AG09319 (cell line): ENCODE measurements around the gene KIF27.
A peak's percentile ranks its signal among the peaks of the same experiment; 100 is the strongest.
"Not testable (repeated sequence)": the region's sequence is repeated elsewhere in the genome, so short reads cannot be mapped to it uniquely, and the experiment has no call there.

Experiments used
- DNase-seq: peaks from one replicate; pipeline ENCODE4 v3.0.0-alpha.2; 2010; ENCODE audit warnings: low read depth; ENCODE audit errors: extremely low read depth
- TF ChIP-seq, protein P1 (sequence below): IDR thresholded peaks from 2 replicates; pipeline ENCODE4 v1.5.1; 2011; ENCODE audit warnings: low read depth, mild to moderate bottlenecking, inconsistent platforms, low read length, moderate library complexity

The KIF27 gene

GRCh38 chr9:83837070-83837643 is 84.1 kb downstream of the KIF27 start:
- DNase-seq, result not testable (repeated sequence)

DNA sequence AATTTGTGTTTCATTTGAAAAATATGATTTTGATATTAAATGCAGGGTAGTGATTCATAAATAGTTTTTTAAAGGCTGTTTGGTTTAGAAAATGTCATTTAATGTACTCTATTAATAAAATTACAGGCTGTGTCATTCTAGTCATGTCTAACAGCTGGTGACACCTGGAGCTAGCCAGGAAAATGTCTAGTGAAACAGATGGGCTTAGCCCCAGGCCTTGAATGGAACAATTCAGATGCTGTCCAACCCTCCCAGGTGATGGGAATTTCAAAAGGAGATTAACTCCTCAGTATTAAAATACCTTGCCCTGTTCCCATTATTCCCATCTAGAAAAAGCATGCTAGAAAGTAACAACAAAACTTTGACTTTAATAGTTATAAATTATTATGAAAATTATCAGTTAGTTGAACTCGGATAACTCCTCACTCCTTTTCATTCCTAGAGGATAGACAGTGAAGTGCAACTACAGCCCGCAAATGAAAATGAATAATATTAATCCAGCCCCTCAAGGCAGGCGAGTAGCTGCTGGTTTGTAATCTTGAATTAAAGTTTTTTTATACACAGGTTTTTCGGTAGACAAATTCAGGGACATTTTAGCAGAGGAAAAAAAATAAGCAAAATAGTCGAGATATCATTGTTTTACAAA is 90.7 kb downstream of the KIF27 start:
- not testable (repeated sequence) for DNase-seq

- DNase-seq, result not testable (repeated sequence)
Observed at GRCh38 chr9:83824986-83825623, 96.1 kb downstream of the KIF27 start.

DNA sequence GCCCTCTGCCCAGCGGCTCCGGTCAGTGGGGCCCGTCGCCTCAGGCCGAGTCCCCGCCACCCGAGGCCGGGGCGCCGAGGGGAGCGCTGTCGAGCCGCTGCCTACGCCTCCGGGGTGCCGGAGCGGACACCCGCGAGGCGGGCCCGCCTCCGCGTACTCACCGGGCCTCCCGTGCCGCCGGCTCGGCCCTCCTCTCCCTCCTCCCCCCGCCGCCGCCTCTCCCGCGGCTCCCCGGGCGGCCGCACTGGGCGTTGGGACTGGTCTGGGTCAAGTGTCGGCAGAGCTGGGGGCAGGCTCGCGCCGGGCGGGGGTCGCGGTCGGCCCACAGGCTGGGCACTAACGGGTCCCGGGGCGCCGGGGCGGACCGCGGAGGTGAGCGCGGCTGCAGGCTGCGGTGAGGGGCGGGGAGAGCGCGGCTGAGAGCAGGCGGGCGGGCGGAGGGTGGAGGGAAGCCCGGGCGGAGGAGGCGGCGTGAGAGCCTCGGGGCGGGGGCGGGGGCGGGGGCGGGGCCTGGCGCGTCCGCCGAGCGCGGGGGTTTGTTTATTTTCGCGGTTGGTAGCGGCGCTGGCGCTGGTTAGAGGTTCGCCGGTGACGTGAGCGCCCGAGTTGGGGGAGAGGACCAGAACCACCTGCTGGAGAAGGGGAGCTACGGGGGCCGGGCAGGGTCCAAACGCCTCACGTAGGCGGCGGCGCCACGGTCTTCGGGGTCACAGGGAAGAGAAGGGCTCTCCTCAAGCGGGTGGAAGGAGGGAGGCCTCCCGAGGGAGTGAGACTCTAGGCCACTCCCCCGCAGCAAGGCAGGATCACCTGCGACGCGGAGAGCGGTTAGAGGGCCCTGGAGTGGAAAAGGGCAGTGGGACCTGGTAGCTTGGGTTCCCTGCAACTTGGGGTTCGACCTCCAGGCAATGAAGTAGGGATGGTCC is 103.6 kb downstream of the KIF27 start, which contains the start of gene GKAP1:
Gene GKAP1, minus strand, starts transcription at position 414 of the 923 bp plus-strand sequence. CDS start 11,252 bp downstream, outside the sequence.
- DNase-seq, result peak; percentile 7

DNA sequence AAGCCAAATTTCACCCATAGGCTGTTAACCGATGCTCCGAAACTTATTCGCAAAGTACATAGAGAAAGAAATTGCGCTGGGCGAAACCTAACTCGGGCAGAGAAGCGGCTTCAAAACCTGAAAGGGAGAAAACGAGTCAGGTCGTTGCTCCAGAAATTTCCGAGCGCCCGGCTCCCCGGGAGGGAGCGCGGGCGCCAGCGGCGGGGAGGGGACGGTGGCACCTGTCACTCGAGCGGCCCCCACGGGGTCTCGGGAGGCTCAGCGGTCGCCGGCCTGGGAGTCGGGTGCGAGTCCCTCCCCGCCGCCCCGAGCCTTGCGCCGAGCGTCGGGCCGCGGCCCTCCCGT is 104.2 kb downstream of the KIF27 start:
- DNase-seq, result not testable (repeated sequence)

DNA sequence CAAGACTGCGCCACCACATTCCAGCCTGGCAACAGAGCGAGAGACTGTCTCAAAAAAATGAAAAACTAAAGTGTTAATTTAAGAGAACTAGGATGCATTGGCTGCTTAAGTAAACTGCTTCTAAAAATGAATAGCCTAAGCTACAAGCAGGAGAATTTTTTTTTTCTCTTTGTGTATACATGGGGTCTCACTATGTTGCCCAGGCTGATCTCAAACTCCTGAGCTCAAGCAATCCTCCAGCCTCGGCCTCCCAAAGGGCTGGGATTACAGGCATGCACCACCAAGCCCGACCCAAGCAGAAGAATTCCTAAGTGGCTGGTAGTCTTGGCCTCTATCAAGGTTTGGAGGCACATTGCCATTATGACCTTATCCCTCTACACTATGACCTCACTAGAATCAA is 106.1 kb downstream of the KIF27 start:
- not testable (repeated sequence) for DNase-seq

- DNase-seq, result not testable (repeated sequence)
Observed at GRCh38 chr9:83809213-83809612, 112.0 kb downstream of the KIF27 start.

- DNase-seq, result not testable (repeated sequence)
Observed at GRCh38 chr9:83804454-83804853, 116.8 kb downstream of the KIF27 start.

DNA sequence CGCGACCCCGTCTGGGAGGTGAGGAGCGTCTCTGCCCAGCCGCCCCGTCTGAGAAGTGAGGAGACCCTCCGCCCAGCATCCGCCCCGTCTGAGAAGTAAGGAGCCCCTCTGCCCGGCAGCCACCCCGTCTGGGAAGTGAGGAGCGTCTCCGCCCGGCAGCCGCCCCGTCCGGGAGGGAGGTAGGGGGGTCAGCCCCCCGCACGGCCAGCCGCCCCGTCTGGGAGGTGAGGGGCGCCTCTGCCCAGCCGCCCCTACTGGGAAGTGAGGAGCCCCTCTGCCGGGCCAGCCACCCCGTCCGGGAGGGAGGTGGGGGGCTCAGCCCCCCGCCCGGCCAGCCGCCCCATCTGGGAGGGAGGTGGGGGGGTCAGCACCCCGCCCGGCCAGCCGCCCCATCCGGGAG is 117.3 kb downstream of the KIF27 start:
- DNase-seq, result not testable (repeated sequence)

DNA sequence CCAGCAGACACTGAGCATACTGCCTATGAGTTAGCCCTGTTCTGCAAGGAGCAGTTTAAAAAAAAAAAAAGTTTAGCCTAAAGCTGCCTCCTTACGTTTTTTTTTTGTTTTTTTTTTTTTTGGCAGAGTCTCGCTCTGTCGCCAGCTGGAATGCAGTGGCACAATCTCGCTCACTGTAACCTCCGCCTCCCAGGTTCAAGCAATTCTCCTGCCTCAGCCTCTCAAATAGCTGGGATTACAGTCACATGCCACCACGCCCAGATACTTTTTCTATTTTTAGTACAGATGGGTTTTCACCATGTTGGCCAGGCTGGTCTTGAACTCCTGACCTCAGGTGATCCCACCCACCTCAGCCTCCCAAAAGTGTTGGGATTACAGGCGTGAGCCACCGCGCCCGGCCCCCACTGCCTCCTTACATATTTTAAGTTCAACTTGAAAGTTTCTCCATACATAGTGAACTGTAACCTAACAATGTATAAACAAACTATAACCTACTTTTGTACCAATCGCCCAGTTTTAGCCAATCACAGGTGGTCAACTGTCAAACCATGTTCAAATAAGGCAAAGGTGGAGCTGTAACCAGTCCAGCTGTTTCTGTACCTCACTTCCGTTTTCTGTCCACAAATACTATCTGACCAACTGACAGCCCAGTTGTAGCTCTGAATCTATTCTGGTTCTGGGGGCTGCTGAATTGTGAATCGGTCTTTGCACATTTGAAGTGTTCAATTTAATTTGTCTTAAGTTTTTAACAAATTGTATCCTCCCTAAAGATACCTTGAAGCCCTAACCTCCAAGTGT is 120.8 kb downstream of the KIF27 start:
- no peak for DNase-seq

DNA sequence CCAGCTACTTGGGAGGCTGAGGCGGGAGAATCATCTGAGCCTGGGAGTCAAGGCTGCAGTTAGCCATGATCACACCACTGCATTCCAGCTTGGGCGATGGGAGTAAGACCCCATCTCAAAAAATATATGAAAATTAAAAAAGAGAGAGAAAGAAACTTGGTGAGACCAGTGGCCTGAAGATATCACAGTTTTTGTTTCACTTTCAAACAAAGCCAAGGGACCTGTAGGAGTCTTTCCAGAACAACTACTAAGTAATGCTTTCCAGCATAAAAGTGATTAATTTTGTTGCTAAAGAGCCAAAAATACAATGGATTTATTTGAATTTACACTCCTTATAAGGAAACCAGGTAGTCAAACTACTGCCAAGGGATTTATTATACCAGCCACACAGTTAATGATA is 127.2 kb downstream of the KIF27 start:
- TF ChIP-seq, protein P1, sequence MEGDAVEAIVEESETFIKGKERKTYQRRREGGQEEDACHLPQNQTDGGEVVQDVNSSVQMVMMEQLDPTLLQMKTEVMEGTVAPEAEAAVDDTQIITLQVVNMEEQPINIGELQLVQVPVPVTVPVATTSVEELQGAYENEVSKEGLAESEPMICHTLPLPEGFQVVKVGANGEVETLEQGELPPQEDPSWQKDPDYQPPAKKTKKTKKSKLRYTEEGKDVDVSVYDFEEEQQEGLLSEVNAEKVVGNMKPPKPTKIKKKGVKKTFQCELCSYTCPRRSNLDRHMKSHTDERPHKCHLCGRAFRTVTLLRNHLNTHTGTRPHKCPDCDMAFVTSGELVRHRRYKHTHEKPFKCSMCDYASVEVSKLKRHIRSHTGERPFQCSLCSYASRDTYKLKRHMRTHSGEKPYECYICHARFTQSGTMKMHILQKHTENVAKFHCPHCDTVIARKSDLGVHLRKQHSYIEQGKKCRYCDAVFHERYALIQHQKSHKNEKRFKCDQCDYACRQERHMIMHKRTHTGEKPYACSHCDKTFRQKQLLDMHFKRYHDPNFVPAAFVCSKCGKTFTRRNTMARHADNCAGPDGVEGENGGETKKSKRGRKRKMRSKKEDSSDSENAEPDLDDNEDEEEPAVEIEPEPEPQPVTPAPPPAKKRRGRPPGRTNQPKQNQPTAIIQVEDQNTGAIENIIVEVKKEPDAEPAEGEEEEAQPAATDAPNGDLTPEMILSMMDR, result no peak
- DNase-seq, result no peak

More for the DNA sequence above, 120.8 kb downstream of the KIF27 start:
- TF ChIP-seq, protein P1, result no peak

- TF ChIP-seq, protein P1, result no peak
- no peak for DNase-seq
Observed at GRCh38 chr9:83792746-83793145, 128.5 kb downstream of the KIF27 start.
